Bronchial epithelial cell (primary cell): ENCODE measurements around the gene AMBN. TPM values are rescaled to one million over a fixed set of nuclear protein-coding genes. Genes with fewer than 3 reads are reported as not detected.

ENCODE experiments used
- DNase-seq: peaks from one replicate; pipeline ENCODE4 v3.0.0-alpha.2; 2010; ENCODE audit warnings: low read depth
- FAIRE-seq: peaks from 2 replicates; lab custom pipeline; 2011; peaks lifted over from hg19 to GRCh38; lab: Jason Lieb, UNC
- H3K27me3 ChIP-seq: 2 replicates; pipeline ENCODE4 v1.5.1; 2011; ENCODE audit warnings: low read length; ENCODE audit not compliant: control insufficient read depth, insufficient read depth
- H3K36me3 ChIP-seq: 2 replicates; pipeline ENCODE4 v1.5.1; 2011; ENCODE audit warnings: low read length; ENCODE audit not compliant: control insufficient read depth, insufficient read depth
- H3K4me3 ChIP-seq: 2 replicates; pipeline ENCODE4 v1.5.1; 2011; ENCODE audit warnings: mild to moderate bottlenecking, low read depth, low read length, control low read depth
- total RNA-seq: library from RNA; depleted of rRNA; stranded (reverse); fragments of >200 nt; gene quantifications from 2 replicates; pipeline ENCODE4 v1.2.1, GENCODE V29; 2014
- TF ChIP-seq, protein P1 (sequence below): IDR thresholded peaks from 2 replicates; pipeline ENCODE4 v1.5.1; 2011; ENCODE audit warnings: mild to moderate bottlenecking, moderate library complexity, low read length, control low read depth, inconsistent platforms; ENCODE audit not compliant: insufficient read depth, severe bottlenecking

AMBN gene
- total RNA-seq, 1 donor from 2014 or later = not detected

DNA sequence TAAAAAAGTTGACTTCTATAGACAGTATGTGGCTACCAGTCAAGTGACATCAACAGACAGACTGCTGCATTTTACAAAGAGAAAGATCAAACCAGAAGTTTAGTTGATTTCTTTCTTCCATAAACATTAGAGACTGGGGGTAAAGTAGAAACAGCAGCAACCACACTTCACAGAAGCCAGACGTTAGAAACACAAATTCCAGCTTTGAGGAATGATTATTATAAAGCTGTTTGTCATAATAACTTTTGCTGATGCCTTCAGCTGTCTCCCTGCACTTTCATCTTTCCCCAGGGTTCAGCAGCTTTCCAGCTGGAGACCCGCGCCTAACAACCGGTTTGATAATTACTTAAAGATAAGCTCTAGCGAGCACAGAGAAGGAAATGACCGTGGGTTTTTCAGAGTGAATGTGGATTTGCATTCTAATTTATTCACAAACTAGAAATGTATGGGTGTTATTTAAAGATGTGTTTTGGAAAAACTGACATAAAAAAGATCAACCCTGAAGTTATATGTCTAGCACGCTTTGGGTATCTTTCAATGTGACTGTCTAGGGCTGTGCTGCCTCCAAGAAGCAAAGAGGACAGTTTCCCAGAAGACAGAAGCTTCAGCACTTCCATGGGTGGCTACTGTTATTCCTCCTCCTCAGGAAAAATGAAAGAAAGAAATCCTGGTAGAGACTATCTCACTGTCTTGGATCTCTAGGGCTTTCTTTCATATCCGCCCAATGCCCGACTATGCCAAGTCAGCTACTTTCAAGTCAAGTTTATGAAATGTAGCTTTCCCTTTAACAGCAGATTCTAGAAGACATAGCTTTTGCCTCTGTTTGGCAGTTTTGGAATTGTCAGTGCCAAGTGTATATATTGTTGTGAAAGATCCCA, 21.5 kb downstream of the AMBN start:
- no peaks in the 10 kb centered on the region for H3K36me3 ChIP-seq
- peaks cover 3% of the 10 kb centered on the region for H3K27me3 ChIP-seq
- no peak overlapping the region for H3K4me3 ChIP-seq
- FAIRE-seq (no peak), DNase-seq (no peak)
- TF ChIP-seq, protein P1, sequence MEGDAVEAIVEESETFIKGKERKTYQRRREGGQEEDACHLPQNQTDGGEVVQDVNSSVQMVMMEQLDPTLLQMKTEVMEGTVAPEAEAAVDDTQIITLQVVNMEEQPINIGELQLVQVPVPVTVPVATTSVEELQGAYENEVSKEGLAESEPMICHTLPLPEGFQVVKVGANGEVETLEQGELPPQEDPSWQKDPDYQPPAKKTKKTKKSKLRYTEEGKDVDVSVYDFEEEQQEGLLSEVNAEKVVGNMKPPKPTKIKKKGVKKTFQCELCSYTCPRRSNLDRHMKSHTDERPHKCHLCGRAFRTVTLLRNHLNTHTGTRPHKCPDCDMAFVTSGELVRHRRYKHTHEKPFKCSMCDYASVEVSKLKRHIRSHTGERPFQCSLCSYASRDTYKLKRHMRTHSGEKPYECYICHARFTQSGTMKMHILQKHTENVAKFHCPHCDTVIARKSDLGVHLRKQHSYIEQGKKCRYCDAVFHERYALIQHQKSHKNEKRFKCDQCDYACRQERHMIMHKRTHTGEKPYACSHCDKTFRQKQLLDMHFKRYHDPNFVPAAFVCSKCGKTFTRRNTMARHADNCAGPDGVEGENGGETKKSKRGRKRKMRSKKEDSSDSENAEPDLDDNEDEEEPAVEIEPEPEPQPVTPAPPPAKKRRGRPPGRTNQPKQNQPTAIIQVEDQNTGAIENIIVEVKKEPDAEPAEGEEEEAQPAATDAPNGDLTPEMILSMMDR = no peak

DNA sequence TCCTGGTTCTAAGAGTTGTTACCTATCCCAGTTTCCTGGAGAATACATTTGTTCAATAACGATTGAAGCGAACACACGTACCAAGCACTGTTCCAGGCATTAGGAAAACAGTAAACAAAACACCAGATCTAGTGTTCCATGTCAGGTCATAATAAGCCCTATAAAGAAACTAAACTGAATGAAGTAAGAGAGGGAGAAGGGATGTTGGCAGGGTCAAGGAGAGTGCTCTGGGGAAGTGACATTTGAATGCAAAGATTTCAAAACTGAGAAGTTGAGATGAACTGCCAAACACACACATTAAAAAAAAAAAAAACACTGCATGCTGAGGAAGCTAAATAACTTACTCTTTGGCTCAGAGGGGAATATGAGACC, 22.1 kb downstream of the AMBN start:
- no peaks in the 10 kb centered on the region for H3K36me3 ChIP-seq
- H3K27me3 ChIP-seq = peaks cover 3% of the 10 kb centered on the region
- no peak for DNase-seq
- FAIRE-seq = no peak
- TF ChIP-seq, protein P1 = no peak
- no peak overlapping the region for H3K4me3 ChIP-seq

DNA sequence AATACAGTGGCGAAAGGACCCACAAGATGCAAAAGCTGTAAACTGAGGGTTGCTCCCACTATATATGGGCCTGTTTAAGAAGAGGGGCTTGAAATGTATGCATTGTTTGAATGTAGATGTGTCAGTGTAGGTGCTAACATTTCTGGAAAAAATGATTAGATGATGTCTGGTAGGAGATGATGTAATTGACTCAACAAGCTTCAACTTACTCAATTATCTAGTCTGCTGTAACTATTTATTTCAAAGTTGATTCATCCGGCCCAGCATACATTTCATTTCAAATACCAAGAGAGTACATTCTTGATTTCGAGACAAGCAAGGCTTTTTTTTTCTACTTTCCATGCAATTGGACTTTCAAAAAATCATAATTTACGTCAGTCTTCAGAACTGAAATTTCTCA, 27.2 kb downstream of the AMBN start:
- DNase-seq = no peak
- no peaks in the 10 kb centered on the region for H3K27me3 ChIP-seq
- H3K36me3 ChIP-seq = no peaks in the 10 kb centered on the region
- no peak for FAIRE-seq
- TF ChIP-seq, protein P1 = no peak
- no peak overlapping the region for H3K4me3 ChIP-seq

DNA sequence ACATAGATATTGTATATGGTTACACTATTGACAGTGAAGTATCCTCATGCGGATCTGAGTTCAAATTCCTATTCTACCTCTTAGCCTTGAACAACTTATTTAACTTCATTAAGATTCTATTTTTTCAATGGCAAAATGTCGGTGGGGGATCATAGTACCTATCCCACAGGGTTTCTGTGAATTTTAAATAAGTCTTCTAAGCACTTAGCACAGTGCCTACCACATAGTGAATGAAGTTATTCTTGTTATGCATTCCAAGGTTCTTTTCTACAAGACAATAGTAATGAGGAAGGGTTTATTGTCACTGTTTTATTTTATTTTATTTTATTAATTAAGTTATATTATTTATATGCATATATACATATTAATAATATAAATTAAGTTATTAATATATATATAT, 27.7 kb downstream of the AMBN start:
- no peak for DNase-seq
- Histone ChIP-seq H3K4me3 (no peak overlapping the region), H3K27me3 (no peaks in the 10 kb centered on the region), H3K36me3 (no peaks in the 10 kb centered on the region)
- FAIRE-seq = no peak
- TF ChIP-seq, protein P1 = no peak

DNA sequence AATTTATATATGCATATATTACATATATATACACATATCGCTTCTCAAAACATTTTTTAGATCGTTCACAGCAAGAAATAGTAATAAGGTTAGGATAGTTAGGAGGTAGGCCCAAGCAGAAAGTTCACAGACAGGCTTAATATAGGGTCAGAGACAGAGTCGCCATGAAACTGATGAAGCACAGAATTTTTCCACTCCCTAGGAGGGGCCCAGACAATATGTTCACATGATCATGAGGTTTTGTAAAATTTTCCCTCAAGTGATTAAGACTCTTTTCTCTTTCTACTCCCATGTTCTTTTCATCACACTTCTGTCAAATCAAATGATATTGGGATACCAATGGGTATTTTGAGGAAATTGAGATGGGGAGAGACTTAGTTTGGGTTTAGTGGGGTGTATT, 31.3 kb downstream of the AMBN start:
- DNase-seq (no peak), FAIRE-seq (no peak)
- Histone ChIP-seq H3K36me3 (no peaks in the 10 kb centered on the region), H3K27me3 (no peaks in the 10 kb centered on the region), H3K4me3 (no peak overlapping the region)
- TF ChIP-seq, protein P1 = no peak
